Gastroesophageal sphincter (tissue), 3 donors: ENCODE results near the gene TMEM255B.

Experiments used
- POLR2A ChIP-seq, 2 donors: fragments of 450-650 bp; IDR thresholded peaks; one replicate each; pipeline ENCODE4 v1.6.1; 2017; ENCODE audit warnings: antibody characterized with exemption in 2 of 2, mild to moderate bottlenecking in 2 of 2, moderate library complexity in 1 of 2
- TF ChIP-seq, protein P1 (sequence below), 4 experiments: fragments of 200-600 bp in 2 of 4; fragments of 450-650 bp in 2 of 4; sonication (generic) in 1 of 4; IDR thresholded peaks; one replicate each; pipeline ENCODE4 v1.5.1; 2017 to 2019; ENCODE audit warnings: antibody characterized with exemption in 4 of 4, mild to moderate bottlenecking in 2 of 4, moderate library complexity in 2 of 4

GRCh38 chr13:113736258-113736731, 22.7 kb upstream of the TMEM255B start:
- no peak for TF ChIP-seq POLR2A (IDR thresholded peaks at IDR 0.05)
- TF ChIP-seq, protein P1, sequence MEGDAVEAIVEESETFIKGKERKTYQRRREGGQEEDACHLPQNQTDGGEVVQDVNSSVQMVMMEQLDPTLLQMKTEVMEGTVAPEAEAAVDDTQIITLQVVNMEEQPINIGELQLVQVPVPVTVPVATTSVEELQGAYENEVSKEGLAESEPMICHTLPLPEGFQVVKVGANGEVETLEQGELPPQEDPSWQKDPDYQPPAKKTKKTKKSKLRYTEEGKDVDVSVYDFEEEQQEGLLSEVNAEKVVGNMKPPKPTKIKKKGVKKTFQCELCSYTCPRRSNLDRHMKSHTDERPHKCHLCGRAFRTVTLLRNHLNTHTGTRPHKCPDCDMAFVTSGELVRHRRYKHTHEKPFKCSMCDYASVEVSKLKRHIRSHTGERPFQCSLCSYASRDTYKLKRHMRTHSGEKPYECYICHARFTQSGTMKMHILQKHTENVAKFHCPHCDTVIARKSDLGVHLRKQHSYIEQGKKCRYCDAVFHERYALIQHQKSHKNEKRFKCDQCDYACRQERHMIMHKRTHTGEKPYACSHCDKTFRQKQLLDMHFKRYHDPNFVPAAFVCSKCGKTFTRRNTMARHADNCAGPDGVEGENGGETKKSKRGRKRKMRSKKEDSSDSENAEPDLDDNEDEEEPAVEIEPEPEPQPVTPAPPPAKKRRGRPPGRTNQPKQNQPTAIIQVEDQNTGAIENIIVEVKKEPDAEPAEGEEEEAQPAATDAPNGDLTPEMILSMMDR (IDR thresholded peaks at IDR 0.05): no peak
